Central memory CD8-positive, alpha-beta T cell (primary cell): Measurements from ENCODE around the gene OR2L2.

Experiments
- ATAC-seq: fragments of 150-1000 bp; cut with Tn5 transposase; replicated peaks from 2 replicates; pipeline ENCODE4 v1.10.0; 2022; ENCODE audit warnings: mild to moderate bottlenecking, moderate FRiP score, moderate number of reproducible peaks; ENCODE audit not compliant: poor library complexity, severe bottlenecking; ENCODE audit errors: extremely low read depth
- DNase-seq, 2 donors: peaks; one replicate each; pipeline ENCODE4 v3.0.0; 2021; ENCODE audit warnings: low spot score in 2 of 2
- H3K27ac Mint-ChIP-seq: one replicate; pipeline ENCODE4 v1.8.0; 2022; ENCODE audit warnings: low read depth, mild to moderate bottlenecking, moderate library complexity, mixed read lengths
- H3K27me3 Mint-ChIP-seq: one replicate; pipeline ENCODE4 v1.8.0; 2022; ENCODE audit warnings: mixed read lengths
- H3K36me3 Mint-ChIP-seq: one replicate; pipeline ENCODE4 v1.8.0; 2022; ENCODE audit warnings: mild to moderate bottlenecking, moderate library complexity, mixed read lengths; ENCODE audit not compliant: insufficient read depth
- H3K4me1 Mint-ChIP-seq: one replicate; pipeline ENCODE4 v1.8.0; 2022; ENCODE audit warnings: mixed read lengths
- H3K4me3 Mint-ChIP-seq: one replicate; pipeline ENCODE4 v1.8.0; 2022; ENCODE audit warnings: mild to moderate bottlenecking, moderate library complexity, mixed read lengths
- H3K9me3 Mint-ChIP-seq: one replicate; pipeline ENCODE4 v1.8.0; 2022; ENCODE audit warnings: mixed read lengths

Gene OR2L2

GRCh38 chr1:248029770-248030169, at the start of gene OR2L2:
TSS of gene OR2L2 (plus strand) at chr1:248030070. CDS start at chr1:248038268, 8,198 bp downstream.
- no peak within 1 kb of the TSS for H3K27ac Mint-ChIP-seq
- peaks cover 20% of the 10 kb centered on the region for H3K9me3 Mint-ChIP-seq
- H3K4me1 Mint-ChIP-seq = no peaks in the 10 kb centered on the region
- DNase-seq (no peak), ATAC-seq (no peak)
- no peaks in the 10 kb centered on the region for H3K36me3 Mint-ChIP-seq
- no peak within 1 kb of the TSS for H3K4me3 Mint-ChIP-seq
- no peaks in the 10 kb centered on the region for H3K27me3 Mint-ChIP-seq

- Mint-ChIP-seq H3K4me3 (no peak overlapping the region), H3K27me3 (no peaks in the 10 kb centered on the region), H3K4me1 (no peaks in the 10 kb centered on the region), H3K36me3 (no peaks in the 10 kb centered on the region), H3K9me3 (peaks cover 16% of the 10 kb centered on the region), H3K27ac (no peak overlapping the region)
- ATAC-seq (no peak), DNase-seq (no peak)
Observed at GRCh38 chr1:247992986-247993385, 36.9 kb upstream of the OR2L2 start.

GRCh38 chr1:247998811-247999210, 31.1 kb upstream of the OR2L2 start:
- no peak overlapping the region for H3K27ac Mint-ChIP-seq
- no peaks in the 10 kb centered on the region for H3K27me3 Mint-ChIP-seq
- H3K36me3 Mint-ChIP-seq = no peaks in the 10 kb centered on the region
- no peak overlapping the region for H3K4me3 Mint-ChIP-seq
- no peak for DNase-seq
- no peaks in the 10 kb centered on the region for H3K4me1 Mint-ChIP-seq
- ATAC-seq = no peak
- H3K9me3 Mint-ChIP-seq = peaks cover 9% of the 10 kb centered on the region

- ATAC-seq = no peak
Observed at GRCh38 chr1:248000169-248000568, 29.7 kb upstream of the OR2L2 start.

GRCh38 chr1:248007778-248008177, 22.1 kb upstream of the OR2L2 start:
- DNase-seq = no peak
- no peak for ATAC-seq
- H3K27me3 Mint-ChIP-seq = no peaks in the 10 kb centered on the region
- H3K36me3 Mint-ChIP-seq = no peaks in the 10 kb centered on the region
- peaks cover 46% of the 10 kb centered on the region for H3K9me3 Mint-ChIP-seq
- H3K4me3 Mint-ChIP-seq = no peak overlapping the region
- H3K4me1 Mint-ChIP-seq = no peaks in the 10 kb centered on the region
- no peak overlapping the region for H3K27ac Mint-ChIP-seq

More at GRCh38 chr1:248000169-248000568, 29.7 kb upstream of the OR2L2 start:
- Mint-ChIP-seq H3K4me3 (no peak overlapping the region), H3K27ac (no peak overlapping the region), H3K4me1 (no peaks in the 10 kb centered on the region), H3K36me3 (no peaks in the 10 kb centered on the region), H3K9me3 (peaks cover 11% of the 10 kb centered on the region), H3K27me3 (no peaks in the 10 kb centered on the region)
- no peak for DNase-seq

- peaks cover 34% of the 10 kb centered on the region for H3K9me3 Mint-ChIP-seq
- no peak for ATAC-seq
Observed at GRCh38 chr1:248009681-248010080, 20.2 kb upstream of the OR2L2 start.

GRCh38 chr1:248013229-248013710, 16.6 kb upstream of the OR2L2 start, which contains the start of gene OR2L5:
TSS of gene OR2L5 (plus strand) at chr1:248013660. CDS start at chr1:248021948, 8,288 bp downstream.
- ATAC-seq (no peak), DNase-seq (no peak)
- H3K4me1 Mint-ChIP-seq = no peaks in the 10 kb centered on the region
- peaks cover 33% of the 10 kb centered on the region for H3K9me3 Mint-ChIP-seq
- no peak within 1 kb of the TSS for H3K4me3 Mint-ChIP-seq
- no peaks in the 10 kb centered on the region for H3K27me3 Mint-ChIP-seq
- no peak within 1 kb of the TSS for H3K27ac Mint-ChIP-seq
- H3K36me3 Mint-ChIP-seq = no peaks in the 10 kb centered on the region

More at GRCh38 chr1:248009681-248010080, 20.2 kb upstream of the OR2L2 start:
- H3K4me3 Mint-ChIP-seq = no peak overlapping the region
- no peak for DNase-seq
- no peak overlapping the region for H3K27ac Mint-ChIP-seq
- H3K36me3 Mint-ChIP-seq = no peaks in the 10 kb centered on the region
- H3K4me1 Mint-ChIP-seq = no peaks in the 10 kb centered on the region
- H3K27me3 Mint-ChIP-seq = no peaks in the 10 kb centered on the region

GRCh38 chr1:248015803-248016202, 14.1 kb upstream of the OR2L2 start:
- DNase-seq = no peak
- H3K27me3 Mint-ChIP-seq = no peaks in the 10 kb centered on the region
- no peak overlapping the region for H3K27ac Mint-ChIP-seq
- no peak for ATAC-seq
- H3K4me3 Mint-ChIP-seq = no peak overlapping the region
- H3K9me3 Mint-ChIP-seq = peaks cover 19% of the 10 kb centered on the region
- no peaks in the 10 kb centered on the region for H3K4me1 Mint-ChIP-seq
- no peaks in the 10 kb centered on the region for H3K36me3 Mint-ChIP-seq

- H3K9me3 Mint-ChIP-seq = peaks cover 22% of the 10 kb centered on the region
- H3K27me3 Mint-ChIP-seq = no peaks in the 10 kb centered on the region
- no peak overlapping the region for H3K4me3 Mint-ChIP-seq
- no peaks in the 10 kb centered on the region for H3K36me3 Mint-ChIP-seq
- H3K4me1 Mint-ChIP-seq = no peaks in the 10 kb centered on the region
- DNase-seq (no peak), ATAC-seq (no peak)
- no peak overlapping the region for H3K27ac Mint-ChIP-seq
Observed at GRCh38 chr1:248045209-248045608, 15.3 kb downstream of the OR2L2 start.

GRCh38 chr1:248046536-248046935, 16.7 kb downstream of the OR2L2 start, which contains the start of gene OR2L3:
TSS of gene OR2L3 (plus strand) at chr1:248046836. CDS start at chr1:248060682, 13,846 bp downstream.
- Mint-ChIP-seq H3K36me3 (no peaks in the 10 kb centered on the region), H3K9me3 (peaks cover 22% of the 10 kb centered on the region), H3K4me1 (no peaks in the 10 kb centered on the region), H3K4me3 (no peak within 1 kb of the TSS), H3K27me3 (no peaks in the 10 kb centered on the region), H3K27ac (no peak within 1 kb of the TSS)
- ATAC-seq = no peak
- no peak for DNase-seq

GRCh38 chr1:248047008-248047407, 17.1 kb downstream of the OR2L2 start:
- Mint-ChIP-seq H3K27ac (no peak overlapping the region), H3K36me3 (no peaks in the 10 kb centered on the region), H3K9me3 (peaks cover 22% of the 10 kb centered on the region), H3K4me3 (no peak overlapping the region), H3K4me1 (no peaks in the 10 kb centered on the region), H3K27me3 (no peaks in the 10 kb centered on the region)
- ATAC-seq (no peak), DNase-seq (no peak)

GRCh38 chr1:248054671-248055070, 24.8 kb downstream of the OR2L2 start:
- Mint-ChIP-seq H3K9me3 (peaks cover 21% of the 10 kb centered on the region), H3K4me1 (no peaks in the 10 kb centered on the region), H3K36me3 (no peaks in the 10 kb centered on the region), H3K4me3 (no peak overlapping the region), H3K27me3 (no peaks in the 10 kb centered on the region), H3K27ac (no peak overlapping the region)
- no peak for ATAC-seq
- DNase-seq = no peak

- DNase-seq = no peak
- H3K27me3 Mint-ChIP-seq = no peaks in the 10 kb centered on the region
- H3K27ac Mint-ChIP-seq = no peak overlapping the region
- no peak overlapping the region for H3K4me3 Mint-ChIP-seq
- no peaks in the 10 kb centered on the region for H3K4me1 Mint-ChIP-seq
- no peaks in the 10 kb centered on the region for H3K36me3 Mint-ChIP-seq
- peaks cover 21% of the 10 kb centered on the region for H3K9me3 Mint-ChIP-seq
- ATAC-seq = no peak
Observed at GRCh38 chr1:248055261-248055660, 25.4 kb downstream of the OR2L2 start.
